Astrocyte of the cerebellum (primary cell): ENCODE measurements around the gene HRH4.

Experiments
- DNase-seq: peaks from one replicate; pipeline ENCODE4 v3.0.0-alpha.2; 2011; ENCODE audit warnings: low read depth
- H3K4me3 ChIP-seq: 2 replicates; pipeline ENCODE4 v1.5.1; 2011; ENCODE audit warnings: mild to moderate bottlenecking, low read depth, low read length, moderate library complexity
- CTCF ChIP-seq: IDR thresholded peaks from 2 replicates; pipeline ENCODE4 v1.5.1; 2012; ENCODE audit warnings: low read length, low read depth, moderate library complexity, mild to moderate bottlenecking; ENCODE audit errors: missing control alignments
- in situ Hi-C: cut with HindIII; loops from 2 replicates; pipeline ENCODE4 v1.10.0; 2017; ENCODE audit warnings: low sequenced_read_pairs

Gene HRH4

DNA sequence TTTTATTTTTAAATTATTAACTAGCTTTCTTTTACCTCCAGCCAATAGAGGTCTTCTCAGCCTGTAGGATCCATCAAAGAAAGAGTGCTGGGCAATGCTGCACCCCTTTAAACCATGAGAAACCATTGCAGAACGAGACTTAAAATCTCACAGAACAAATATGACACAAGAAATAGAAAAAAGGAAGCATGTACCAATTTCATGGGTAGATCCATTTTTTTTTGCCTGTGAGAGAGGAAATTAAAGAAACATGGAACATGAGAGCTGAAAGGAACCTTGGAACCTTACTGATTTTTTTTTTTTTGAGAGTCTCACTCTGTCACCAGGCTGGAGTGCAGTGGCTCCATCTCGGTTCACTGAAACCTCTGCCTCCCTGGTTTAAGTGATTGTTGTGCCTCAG, 14.0 kb downstream of the HRH4 start:
- no peak for TF ChIP-seq CTCF
- no peak for DNase-seq
- no peak overlapping the region for H3K4me3 ChIP-seq
- in situ Hi-C loops = no loop called here

DNA sequence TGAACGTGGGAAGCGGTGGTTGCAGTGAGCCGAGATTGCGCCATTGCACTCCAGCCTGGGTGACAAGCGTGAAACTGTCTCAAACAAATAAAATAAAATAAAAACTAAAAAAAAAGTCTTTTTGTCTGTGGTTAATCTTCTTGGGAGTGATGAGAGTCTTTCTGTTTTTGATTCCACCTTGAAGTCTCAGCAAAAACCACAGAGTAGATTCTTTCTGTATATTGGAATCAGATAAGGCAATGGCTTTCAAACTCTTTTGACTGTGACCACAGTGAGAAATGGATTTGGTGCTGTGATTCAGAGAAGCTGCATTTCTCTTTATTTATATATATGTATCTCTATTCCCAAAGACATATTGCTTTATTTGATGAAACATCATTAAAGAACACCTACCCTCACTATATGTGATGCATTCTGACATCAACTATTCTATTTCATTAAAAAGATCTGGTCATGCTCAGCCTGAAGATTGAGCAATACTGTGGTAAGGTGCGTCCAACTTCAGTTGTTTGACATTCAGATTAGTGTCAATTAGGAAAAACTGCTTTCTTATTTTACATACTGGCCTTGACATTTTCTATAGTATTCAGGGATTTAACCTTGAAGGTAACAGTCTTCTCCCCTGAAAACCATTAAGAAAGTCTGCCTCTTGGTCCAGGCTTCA, 15.6 kb downstream of the HRH4 start:
- no peak overlapping the region for H3K4me3 ChIP-seq
- TF ChIP-seq CTCF = no peak
- no peak for DNase-seq
- in situ Hi-C loops = no loop called here

DNA sequence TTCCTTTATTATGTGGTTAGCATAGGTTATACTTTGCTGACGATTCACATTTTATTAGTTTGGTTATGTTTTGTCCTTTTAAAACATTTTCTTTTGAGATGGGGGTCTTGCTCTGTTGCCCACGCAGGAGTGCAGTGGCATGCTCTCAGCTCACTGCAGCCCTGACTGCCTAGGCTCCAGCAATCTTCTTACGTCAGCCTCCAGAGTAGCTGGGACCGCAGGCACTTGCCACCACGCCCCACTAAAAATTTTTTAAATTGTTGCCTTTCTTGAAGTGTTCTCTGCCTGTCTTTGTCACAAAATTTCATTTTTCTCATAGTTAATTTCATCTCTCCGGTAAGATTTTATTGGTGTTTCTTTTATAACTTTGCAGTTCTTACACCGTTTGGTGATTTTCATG, 18.9 kb downstream of the HRH4 start:
- no peak for TF ChIP-seq CTCF
- no peak for DNase-seq
- H3K4me3 ChIP-seq = no peak overlapping the region
- in situ Hi-C loops = no loop called here

GRCh38 chr18:24482821-24483220, 22.4 kb downstream of the HRH4 start:
- no peak for DNase-seq
- TF ChIP-seq CTCF = no peak
- H3K4me3 ChIP-seq = no peak overlapping the region
- in situ Hi-C loops = no loop called here

- TF ChIP-seq CTCF = no peak
- in situ Hi-C loops = no loop called here
- DNase-seq = no peak
- no peak overlapping the region for H3K4me3 ChIP-seq
Measured at GRCh38 chr18:24485681-24486080, 25.2 kb downstream of the HRH4 start.

- in situ Hi-C loops = no loop called here
- no peak for TF ChIP-seq CTCF
Measured at GRCh38 chr18:24486684-24487083, 26.2 kb downstream of the HRH4 start.

More at GRCh38 chr18:24486684-24487083, 26.2 kb downstream of the HRH4 start:
- DNase-seq = no peak
- no peak overlapping the region for H3K4me3 ChIP-seq
